HG03575 (cell line): ENCODE results near the gene TBC1D22A.

Experiments used
- ATAC-seq: cut with Tn5 transposase; IDR thresholded peaks from one replicate; pipeline ENCODE4 v1.9.1; 2021; ENCODE audit not compliant: unreplicated experiment, insufficient number of reproducible peaks, low FRiP score; ENCODE audit errors: extremely low read depth

Gene TBC1D22A

GRCh38 chr22:47018010-47018910 lies 255.8 kb downstream of the TBC1D22A start:
- no peak for ATAC-seq

- ATAC-seq, result no peak
Observed at GRCh38 chr22:47019012-47019790, 256.8 kb downstream of the TBC1D22A start.

GRCh38 chr22:47020166-47020565 lies 257.7 kb downstream of the TBC1D22A start:
- no peak for ATAC-seq

DNA sequence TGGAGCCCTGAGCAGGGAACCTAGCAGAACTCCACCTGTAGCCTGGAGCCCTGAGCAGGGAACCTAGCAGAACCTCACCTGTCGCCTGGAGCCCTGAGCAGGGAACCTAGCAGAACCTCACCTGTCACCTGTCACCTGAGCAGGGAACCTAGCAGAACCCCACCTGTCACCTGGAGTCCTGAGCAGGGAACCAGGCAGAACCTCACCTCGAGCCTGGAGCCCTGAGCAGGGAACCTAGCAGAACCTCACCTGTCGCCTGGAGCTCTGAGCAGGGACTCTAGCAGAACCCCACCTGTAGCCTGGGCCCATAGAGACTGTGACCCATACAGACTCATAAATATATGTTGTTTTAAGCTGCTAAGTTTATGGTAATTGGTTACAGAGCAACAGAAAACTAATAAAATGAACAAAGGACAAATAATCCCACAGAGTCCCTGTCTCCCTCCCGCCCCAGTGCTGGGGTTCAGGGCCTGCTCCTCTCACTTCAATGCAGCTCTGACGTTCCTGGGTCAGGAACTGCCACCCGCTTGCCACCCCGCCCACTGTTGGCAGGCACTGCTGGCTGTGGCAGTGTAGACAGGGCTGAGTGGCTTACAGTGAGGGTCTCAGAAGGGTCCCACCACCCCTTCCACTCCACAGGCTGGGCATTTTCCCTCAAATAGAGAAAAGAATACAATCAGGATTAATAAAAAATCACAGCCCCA lies 259.1 kb downstream of the TBC1D22A start:
- ATAC-seq, result no peak

- no peak for ATAC-seq
Observed at GRCh38 chr22:47022075-47022473, 259.6 kb downstream of the TBC1D22A start.

DNA sequence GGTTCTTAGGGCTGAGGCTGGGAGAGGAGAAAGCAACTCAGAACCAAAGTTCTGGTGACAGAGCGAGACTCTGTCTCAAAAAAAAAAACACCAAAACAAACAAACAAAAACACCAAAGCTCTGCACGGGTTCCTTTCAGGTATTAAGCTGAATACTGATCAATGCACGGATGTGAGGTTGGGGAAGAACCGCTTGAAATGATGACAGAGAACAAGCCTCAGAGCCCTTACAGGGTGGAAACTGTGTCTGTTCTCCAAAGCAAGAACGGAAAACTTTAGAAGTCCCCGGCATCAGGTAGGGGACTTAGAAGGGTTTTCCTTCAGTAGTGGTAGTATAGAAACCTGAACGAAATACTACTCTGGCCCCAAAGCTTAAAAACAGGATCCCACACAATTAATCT lies 260.0 kb downstream of the TBC1D22A start:
- no peak for ATAC-seq

DNA sequence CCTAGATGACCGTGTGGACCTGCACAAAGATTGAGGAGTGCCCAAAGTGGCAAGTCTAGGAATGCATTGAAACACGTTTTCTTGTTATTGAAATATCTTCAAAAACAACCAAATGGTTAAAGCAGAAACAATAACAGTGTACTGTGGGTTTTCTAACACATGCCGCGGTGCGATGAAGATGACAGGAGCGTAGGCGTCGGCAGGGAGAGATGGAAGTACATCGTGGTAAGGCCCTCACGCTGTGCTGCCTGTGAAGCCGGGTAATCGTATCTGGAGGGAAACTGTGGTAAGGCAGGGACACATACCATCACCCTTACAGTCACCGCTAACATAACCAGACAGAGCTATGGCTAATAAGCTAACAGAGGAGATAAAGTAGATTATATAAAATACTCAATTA lies 261.4 kb downstream of the TBC1D22A start:
- no peak for ATAC-seq

DNA sequence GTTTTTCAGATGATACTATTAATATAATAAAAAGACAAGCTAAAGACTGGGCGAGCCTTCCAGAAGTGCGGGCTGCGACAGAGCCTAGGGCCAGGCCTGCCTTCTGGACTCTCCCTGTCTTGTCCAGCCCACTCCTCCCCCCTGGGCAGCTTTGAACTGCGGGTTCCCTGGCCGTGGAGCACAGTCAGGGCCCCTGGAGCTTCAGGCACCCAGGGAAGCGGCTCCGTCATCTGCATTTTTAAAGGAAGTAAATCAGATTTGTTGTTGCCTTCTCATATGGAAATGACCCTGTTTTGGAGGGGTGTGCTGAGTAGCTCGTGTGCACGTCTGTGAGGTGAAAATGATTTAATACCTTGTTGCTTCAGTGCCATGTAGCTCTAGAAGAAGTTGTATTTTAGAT lies 265.3 kb downstream of the TBC1D22A start:
- no peak for ATAC-seq

DNA sequence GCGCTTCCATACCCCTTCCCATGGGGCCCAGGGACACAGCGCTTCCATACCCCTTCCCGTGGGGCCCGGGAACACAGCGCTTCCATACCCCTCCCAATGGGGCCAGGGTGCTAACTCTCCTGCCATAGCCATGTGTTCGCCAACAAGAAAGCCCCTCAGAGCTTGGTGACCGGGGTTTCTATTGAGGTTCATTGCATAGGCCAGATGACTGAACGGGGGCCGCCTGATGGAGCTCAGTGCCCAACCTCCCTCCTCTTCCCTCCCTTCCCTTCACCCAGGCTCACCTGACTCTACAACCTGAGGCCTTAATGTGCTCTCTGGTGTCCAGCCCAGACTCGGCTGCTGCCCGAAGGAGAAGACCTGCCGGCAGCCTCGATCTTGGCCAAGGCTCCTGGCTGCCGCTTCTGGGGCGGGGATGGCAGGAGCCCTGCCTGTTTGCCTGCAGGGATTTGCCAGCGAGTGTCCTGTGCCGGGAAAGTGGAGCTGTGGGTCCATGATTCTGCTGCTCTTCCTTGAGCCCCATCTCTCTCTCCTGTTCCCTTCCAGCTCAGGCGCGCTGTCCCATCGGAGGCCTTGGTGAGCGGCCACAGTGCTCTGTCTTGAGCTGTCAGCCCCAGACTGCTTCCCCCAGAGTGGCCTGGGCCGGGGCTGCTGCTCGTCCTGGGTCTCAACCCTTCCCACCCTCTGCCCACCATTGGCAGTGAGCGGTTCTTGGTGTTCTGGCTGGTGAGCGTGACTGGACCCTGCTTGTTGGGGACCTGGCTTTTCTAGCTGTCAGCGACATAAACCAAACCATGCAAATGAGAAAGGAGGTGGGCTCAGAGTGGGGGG lies 267.0 kb downstream of the TBC1D22A start:
- no peak for ATAC-seq

GRCh38 chr22:47030143-47030661 lies 267.8 kb downstream of the TBC1D22A start:
- ATAC-seq, result no peak

DNA sequence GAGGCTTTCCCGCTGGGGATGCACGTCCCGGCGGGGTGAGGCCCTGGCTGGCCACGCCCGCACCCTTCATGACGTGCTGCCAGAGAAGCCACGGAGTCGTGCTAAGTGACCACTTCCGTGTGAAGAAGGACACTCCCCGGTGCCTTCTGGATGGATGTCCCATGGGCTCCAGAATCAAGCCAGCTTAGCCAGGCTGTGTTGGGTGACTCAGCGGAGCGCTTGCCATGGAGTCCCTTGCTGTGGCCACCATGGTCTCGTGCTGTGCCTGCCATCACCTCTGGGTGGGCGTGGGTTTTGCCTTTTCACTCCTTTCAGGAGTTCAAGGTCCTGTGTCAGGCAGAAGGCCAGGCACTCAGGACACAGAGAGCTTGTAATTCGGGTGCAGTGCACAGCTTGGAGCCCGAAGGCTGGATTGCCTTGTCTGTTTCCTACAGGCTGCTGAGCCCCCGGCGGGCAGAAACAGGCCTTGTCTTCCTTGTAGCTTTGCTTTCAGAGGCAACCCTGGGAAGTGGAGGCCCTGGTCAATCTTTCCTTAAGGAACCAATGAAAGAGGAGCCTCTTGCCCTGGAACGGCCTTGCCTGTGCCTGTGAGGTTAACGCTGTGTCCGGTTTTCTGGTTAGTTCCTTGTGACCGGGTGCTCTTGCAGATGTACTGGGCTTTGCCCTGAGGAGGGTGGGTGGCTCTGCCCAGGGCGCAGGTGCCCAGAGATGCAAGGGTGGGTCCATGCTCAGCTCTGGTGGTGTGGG lies 268.6 kb downstream of the TBC1D22A start:
- ATAC-seq, result no peak

- no peak for ATAC-seq
Observed at GRCh38 chr22:47031628-47031915, 269.1 kb downstream of the TBC1D22A start.

DNA sequence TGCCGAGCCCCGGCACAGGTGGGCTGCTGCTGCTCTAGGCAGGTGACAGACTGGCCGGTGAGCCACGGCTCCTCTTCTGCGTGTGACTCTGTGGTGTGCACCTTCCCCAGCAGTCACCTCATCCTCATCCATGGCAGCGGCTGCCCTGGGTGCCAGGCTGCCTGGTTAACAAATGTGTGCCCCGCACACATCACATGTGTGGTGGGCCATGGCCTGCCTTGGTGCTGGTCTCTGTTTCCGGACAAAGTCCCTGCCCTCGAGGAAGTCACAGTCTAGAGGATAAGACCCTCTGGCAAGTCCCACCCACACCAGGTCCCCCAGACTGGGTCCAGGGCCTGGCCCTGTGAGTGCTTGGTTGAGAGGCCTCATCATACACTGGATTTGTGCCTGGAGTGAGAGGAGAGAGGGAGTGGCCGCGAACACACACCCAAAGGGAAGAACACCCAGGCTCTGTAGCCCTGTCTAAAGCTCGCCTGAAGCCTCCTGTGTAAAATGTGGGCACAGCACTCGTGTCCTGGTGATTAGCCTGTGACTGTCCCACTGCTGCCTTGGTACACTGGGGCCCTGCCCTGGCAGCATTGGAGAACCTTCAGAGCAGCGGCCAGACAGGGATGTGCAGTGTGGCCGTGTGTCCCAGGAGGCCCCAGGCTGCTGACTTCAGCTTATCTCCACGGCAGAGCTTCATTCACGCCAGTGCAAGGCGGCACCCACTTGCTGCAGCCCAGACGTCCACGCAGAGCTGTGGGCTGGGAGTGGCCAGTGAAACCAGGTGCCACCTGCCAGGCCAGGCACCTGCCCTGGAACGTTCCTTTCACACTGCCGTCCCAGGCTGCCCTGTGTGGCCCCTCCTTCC lies 269.9 kb downstream of the TBC1D22A start:
- ATAC-seq, result no peak

DNA sequence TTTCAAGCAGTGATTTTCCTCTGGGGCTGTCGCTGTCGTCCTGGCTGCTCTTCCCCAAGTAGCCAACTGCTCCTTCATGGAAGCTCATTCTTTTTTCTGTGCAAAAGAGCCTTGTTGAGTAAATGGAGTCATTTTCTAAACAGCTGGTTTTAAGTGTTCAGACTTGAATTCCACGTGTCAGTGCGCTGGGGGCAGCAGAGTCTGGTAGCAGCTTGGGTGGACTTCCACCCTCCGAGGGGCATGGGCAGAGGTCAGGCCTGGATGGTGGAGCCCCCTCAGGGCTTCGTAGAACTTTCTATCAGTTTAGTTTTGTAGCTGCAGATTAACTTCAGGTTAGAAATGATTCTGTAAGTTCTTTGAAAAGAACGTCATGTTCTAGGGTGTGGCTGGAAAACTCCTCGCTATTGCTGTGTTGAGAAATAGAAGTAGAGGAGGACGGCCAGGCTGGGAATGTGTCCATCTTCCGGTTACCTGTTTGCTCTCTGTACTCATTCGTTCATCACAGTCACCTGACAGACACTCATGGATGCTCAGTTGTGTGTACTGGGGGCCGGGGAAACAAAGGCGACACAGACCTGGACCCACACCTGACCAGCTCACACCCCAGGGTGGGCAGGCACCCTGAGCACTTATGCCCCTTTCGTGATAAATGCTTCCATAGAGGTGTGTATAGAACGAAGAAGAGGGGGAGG lies 270.7 kb downstream of the TBC1D22A start:
- ATAC-seq, result no peak

DNA sequence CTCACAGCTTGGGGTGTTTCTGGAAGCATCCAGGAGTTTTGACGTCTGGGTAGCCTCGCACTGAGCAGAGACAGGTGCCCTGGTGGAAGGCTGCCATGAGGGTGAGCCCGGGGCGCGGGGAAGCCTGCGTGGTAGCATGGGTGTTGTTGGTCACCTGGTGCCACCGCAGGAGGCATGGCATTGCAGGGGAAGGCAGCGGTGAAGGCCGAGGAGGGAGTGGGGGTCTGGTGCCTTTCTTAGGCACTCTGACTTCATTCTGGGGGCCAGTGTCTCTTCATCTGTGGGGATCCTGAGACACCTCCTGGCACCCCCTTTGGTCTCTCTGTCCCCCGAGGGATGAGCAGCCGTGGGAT lies 271.2 kb downstream of the TBC1D22A start:
- no peak for ATAC-seq

DNA sequence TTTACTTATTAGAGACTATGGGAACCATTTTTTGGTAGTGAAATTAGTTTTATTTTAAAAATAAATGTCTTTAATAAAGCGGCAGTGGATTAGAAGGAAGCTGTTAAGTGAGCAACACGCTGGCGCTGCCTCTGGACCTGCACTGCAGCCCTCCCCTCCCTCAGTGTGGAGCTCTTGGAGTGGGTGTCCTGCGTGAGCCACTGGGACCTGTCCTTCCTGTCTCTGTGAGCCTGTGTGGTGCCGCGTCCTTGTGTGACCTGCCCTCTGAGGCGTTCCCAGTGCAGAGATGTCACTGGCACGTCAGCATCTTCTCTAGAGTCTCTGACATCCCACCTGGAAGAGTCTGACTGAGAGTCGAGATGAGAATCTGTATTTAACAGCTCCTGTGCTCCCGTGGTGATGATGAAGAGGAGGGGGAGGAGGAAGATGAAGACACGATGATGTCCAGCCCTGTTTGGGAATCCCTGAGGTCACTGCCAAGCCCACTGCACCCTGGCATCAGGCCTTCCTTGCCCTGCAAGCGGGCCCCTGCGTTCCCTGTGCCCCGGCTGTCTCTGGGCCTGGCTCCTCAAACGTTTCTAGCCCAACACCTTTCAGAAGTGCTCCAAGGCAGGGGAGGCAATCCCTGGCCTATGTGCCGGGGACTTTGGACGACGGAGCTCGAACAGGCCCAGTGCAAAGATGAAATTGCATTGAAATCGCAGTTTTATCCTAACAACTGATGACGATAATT lies 271.8 kb downstream of the TBC1D22A start:
- ATAC-seq, result no peak
